DND-41 (cell line): ENCODE data around the gene MTF2.

Source experiments
- ATAC-seq: fragments of 200-7000 bp; cut with Tn5 transposase; 3 replicates; pipeline ENCODE4 v1.9.1; 2021; ENCODE audit warnings: low read depth; ENCODE audit not compliant: insufficient read depth
- DNase-seq: peaks from one replicate; pipeline ENCODE4 v3.0.0-alpha.2; 2020
- H2AFZ ChIP-seq: 2 replicates; pipeline ENCODE4 v1.6.0; 2012; ENCODE audit warnings: low read depth, low read length
- H3K27ac ChIP-seq: 2 replicates; pipeline ENCODE4 v1.5.1; 2012; ENCODE audit warnings: low read length, inconsistent platforms
- H3K27me3 ChIP-seq: fragments of 200-600 bp; sonication (generic); 2 replicates; pipeline ENCODE4 v1.6.0; 2012; ENCODE audit warnings: low read length, mild to moderate bottlenecking, inconsistent platforms; ENCODE audit not compliant: insufficient read depth, poor library complexity
- H3K36me3 ChIP-seq: 2 replicates; pipeline ENCODE4 v1.5.1; 2012; ENCODE audit warnings: low read length, inconsistent platforms; ENCODE audit not compliant: insufficient read depth
- H3K4me1 ChIP-seq: 2 replicates; pipeline ENCODE4 v1.5.1; 2012; ENCODE audit warnings: mild to moderate bottlenecking, low read length; ENCODE audit not compliant: insufficient read depth
- H3K4me2 ChIP-seq: 2 replicates; pipeline ENCODE4 v1.6.0; 2012; ENCODE audit warnings: mild to moderate bottlenecking, moderate library complexity, low read length, inconsistent platforms; ENCODE audit not compliant: insufficient read depth
- H3K4me3 ChIP-seq, 2 experiments: fragments of 200-600 bp in 1 of 2; shearing (Covaris generic) in 1 of 2; 2 replicates each; pipeline ENCODE4 v1.5.1; 2012 to 2016; ENCODE audit warnings: inconsistent platforms in 2 of 2, low read length in 2 of 2, mild to moderate bottlenecking in 2 of 2, low read depth in 1 of 2, moderate library complexity in 1 of 2
- H3K79me2 ChIP-seq: 2 replicates; pipeline ENCODE4 v1.6.0; 2012; ENCODE audit warnings: low read length, inconsistent platforms; ENCODE audit not compliant: insufficient read depth
- H3K9ac ChIP-seq: 2 replicates; pipeline ENCODE4 v1.6.0; 2012; ENCODE audit warnings: low read depth, mild to moderate bottlenecking, inconsistent platforms, low read length, moderate library complexity
- H3K9me3 ChIP-seq: 2 replicates; pipeline ENCODE4 v1.5.1; 2012; ENCODE audit warnings: low read length, moderate library complexity, mild to moderate bottlenecking, inconsistent platforms; ENCODE audit not compliant: insufficient read depth, severe bottlenecking
- H4K20me1 ChIP-seq: 2 replicates; pipeline ENCODE4 v1.6.0; 2012; ENCODE audit warnings: low read length; ENCODE audit not compliant: insufficient read depth
- EZH2 ChIP-seq: IDR thresholded peaks from 3 replicates; pipeline ENCODE4 v1.6.1; 2012; ENCODE audit warnings: borderline replicate concordance, low read depth, mild to moderate bottlenecking, moderate library complexity, low read length, inconsistent platforms; ENCODE audit not compliant: severe bottlenecking
- TF ChIP-seq, protein P1 (sequence below): IDR thresholded peaks from 2 replicates; pipeline ENCODE4 v1.5.1; 2012; ENCODE audit warnings: borderline replicate concordance, low read length, moderate library complexity, mild to moderate bottlenecking; ENCODE audit not compliant: poor library complexity, severe bottlenecking; ENCODE audit errors: extremely low read depth

Gene MTF2

DNA sequence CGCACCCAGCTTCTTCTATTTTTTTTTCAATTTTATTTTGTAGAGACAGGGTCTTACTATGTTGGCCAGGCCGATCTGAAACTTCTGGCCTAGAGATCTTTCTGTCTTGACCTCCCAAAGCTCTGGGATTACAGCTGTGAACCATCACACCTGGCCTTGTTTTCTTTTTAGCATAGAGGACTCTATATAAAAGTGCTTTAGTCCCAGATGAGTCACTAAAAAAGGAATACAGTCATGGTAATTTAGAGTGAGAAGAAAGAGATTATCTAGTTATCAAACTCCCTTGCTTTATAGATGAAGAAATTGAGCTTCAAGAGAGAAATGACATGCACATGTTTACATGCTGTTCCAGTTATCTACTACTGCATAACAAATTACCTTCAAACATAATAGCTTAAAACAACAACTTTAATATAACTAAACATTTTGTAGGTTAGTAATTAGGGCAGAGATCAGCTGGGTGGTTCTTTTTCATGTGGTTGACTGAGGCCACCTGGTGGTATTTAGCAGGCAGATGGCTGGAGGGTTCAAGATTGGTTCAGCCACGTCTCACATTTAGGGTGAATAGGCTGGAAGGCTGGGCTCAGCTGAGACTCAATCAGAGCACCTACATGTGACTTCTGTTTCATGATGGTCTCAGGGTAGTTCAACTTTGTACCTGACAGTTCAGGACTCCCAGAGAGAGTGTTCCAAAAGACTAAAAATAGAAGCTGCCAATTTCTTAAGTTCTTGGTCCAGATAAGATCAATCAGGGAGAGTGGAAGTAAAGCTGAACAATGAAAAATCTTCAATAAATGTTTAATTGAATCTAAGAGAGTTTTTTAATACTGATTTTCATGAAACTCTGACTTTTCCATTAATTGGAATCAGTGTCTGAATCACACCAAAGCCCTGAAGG, 16.9 kb upstream of the MTF2 start:
- Histone ChIP-seq H3K4me2 (peak overlapping the region; percentile 16; the same call in 1 of the 2 replicates), H3K27me3 (no peaks in the 10 kb centered on the region), H2AFZ (peak overlapping the region; percentile 15; the same call in 1 of the 2 replicates), H3K27ac (peak overlapping the region; percentile 60), H3K36me3 (no peaks in the 10 kb centered on the region), H4K20me1 (no peaks in the 10 kb centered on the region), H3K4me1 (peaks cover 27% of the 10 kb centered on the region), H3K79me2 (no peaks in the 10 kb centered on the region), H3K9me3 (no peaks in the 10 kb centered on the region), H3K4me3 (no peak overlapping the region), H3K9ac (peak overlapping the region; percentile 4; the same call in 1 of the 2 replicates)
- TF ChIP-seq EZH2 = no peak
- TF ChIP-seq, protein P1, sequence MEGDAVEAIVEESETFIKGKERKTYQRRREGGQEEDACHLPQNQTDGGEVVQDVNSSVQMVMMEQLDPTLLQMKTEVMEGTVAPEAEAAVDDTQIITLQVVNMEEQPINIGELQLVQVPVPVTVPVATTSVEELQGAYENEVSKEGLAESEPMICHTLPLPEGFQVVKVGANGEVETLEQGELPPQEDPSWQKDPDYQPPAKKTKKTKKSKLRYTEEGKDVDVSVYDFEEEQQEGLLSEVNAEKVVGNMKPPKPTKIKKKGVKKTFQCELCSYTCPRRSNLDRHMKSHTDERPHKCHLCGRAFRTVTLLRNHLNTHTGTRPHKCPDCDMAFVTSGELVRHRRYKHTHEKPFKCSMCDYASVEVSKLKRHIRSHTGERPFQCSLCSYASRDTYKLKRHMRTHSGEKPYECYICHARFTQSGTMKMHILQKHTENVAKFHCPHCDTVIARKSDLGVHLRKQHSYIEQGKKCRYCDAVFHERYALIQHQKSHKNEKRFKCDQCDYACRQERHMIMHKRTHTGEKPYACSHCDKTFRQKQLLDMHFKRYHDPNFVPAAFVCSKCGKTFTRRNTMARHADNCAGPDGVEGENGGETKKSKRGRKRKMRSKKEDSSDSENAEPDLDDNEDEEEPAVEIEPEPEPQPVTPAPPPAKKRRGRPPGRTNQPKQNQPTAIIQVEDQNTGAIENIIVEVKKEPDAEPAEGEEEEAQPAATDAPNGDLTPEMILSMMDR = peak; percentile 93
- DNase-seq (peak; percentile 81), ATAC-seq (peak; percentile 97)

DNA sequence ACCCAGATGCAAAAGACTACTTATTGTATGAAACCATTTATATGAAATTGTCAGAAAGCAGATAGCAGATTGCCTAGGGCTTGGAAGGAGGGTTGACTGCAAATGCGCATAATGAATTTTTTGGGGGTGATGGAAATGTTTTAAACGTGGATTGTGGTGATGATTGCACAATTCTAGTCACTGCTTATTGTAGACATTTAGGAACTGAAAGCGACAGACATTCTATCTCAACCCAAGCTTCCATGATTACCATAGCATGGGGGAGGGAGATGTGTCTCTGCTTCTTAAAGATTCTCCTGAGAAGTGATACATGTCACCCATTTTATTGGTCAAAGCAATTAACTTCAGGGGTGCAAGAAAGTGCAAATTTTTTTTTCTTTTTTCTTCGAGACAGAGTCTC, 2.8 kb upstream of the MTF2 start:
- H2AFZ ChIP-seq = no peak overlapping the region
- no peak overlapping the region for H3K27ac ChIP-seq
- H3K27me3 ChIP-seq = no peaks in the 10 kb centered on the region
- H4K20me1 ChIP-seq = peaks cover 8% of the 10 kb centered on the region
- H3K79me2 ChIP-seq = peaks cover 33% of the 10 kb centered on the region
- H3K9ac ChIP-seq = no peak overlapping the region
- H3K36me3 ChIP-seq = peaks cover 2% of the 10 kb centered on the region
- peaks cover 13% of the 10 kb centered on the region for H3K4me1 ChIP-seq
- H3K9me3 ChIP-seq = no peaks in the 10 kb centered on the region
- no peak overlapping the region for H3K4me2 ChIP-seq
- TF ChIP-seq EZH2 = no peak
- TF ChIP-seq, protein P1 = no peak
- no peak overlapping the region for H3K4me3 ChIP-seq
- DNase-seq (no peak), ATAC-seq (no peak)

DNA sequence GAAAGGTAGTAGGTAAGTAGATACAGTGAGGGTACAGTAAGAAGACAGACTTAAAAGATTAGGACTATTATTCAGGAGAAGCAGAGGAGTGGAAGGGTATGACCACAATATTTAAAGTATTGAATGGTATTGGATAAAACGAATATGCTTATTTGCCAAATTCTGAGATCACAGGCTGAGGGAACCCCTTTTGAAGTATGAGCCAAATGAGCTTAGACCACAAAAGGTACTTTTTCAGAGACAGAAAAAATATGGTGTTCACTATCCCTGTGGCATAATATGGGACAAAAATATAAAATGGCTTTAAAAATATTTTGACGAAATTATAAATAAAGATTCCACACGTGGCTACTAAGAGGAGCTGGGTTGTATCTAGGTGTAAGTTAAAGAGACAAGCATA, 880 bp upstream of the MTF2 start:
- Histone ChIP-seq H3K36me3 (peaks cover 22% of the 10 kb centered on the region), H3K27ac (peak overlapping the region; percentile 98), H3K9me3 (peaks cover 3% of the 10 kb centered on the region), H4K20me1 (peaks cover 28% of the 10 kb centered on the region), H3K9ac (peak overlapping the region; percentile 91), H3K27me3 (no peaks in the 10 kb centered on the region), H3K4me2 (peak overlapping the region; percentile 65), H3K4me3 (peak overlapping the region; percentile 78 to 80; a peak in 3 of 4 replicates), H3K79me2 (peaks cover 53% of the 10 kb centered on the region), H2AFZ (peak overlapping the region; percentile 70), H3K4me1 (peaks cover 32% of the 10 kb centered on the region)
- ATAC-seq (no peak), DNase-seq (no peak)
- TF ChIP-seq, protein P1 = no peak
- no peak for TF ChIP-seq EZH2
